Endothelial cell of umbilical vein (primary cell): ENCODE results near the gene CERS6. TPM values are rescaled to one million over a fixed set of nuclear protein-coding genes. Genes with fewer than 3 reads are reported as not detected.

Source experiments
- BruUV-seq: library from RNA; stranded (reverse); fragments of 400-500 nt; replicated peaks from 2 replicates; lab custom pipeline; 2021; lab: Mats Ljungman, UMichigan
- CTCF ChIA-PET: fragments of 300-600, 350-600 bp; sonication (Branson Sonifier 250); formaldehyde crosslinking; loops from one replicate; lab custom pipeline; 2021; ENCODE audit warnings: antibody characterized with exemption, inconsistent platforms; lab: Charles Lee
- POLR2A ChIA-PET: fragments of 300-600, 350-600 bp; sonication (Branson Sonifier 250); formaldehyde crosslinking; loops from one replicate; lab custom pipeline; 2021; ENCODE audit warnings: antibody characterized with exemption, inconsistent platforms; lab: Charles Lee
- DNase-seq: peaks from one replicate; pipeline ENCODE4 v3.0.0-alpha.2; 2011; ENCODE audit warnings: low read depth, low spot score
- FAIRE-seq: peaks from 2 replicates; lab custom pipeline; 2011; peaks lifted over from hg19 to GRCh38; lab: Jason Lieb, UNC
- H2AFZ ChIP-seq: 2 replicates; pipeline ENCODE4 v1.6.0; 2012; ENCODE audit warnings: low read depth, low read length, control low read depth, inconsistent platforms
- H3K27ac ChIP-seq: 2 replicates; pipeline ENCODE4 v1.5.1; 2011; ENCODE audit warnings: low read depth, mild to moderate bottlenecking, control low read depth, low read length, moderate library complexity; ENCODE audit not compliant: insufficient read depth
- H3K27me3 ChIP-seq, 2 experiments: 2 replicates each; pipeline versions ENCODE4 v1.6.0 to v1.6.1; 2011; ENCODE audit warnings: low read length in 2 of 2, mixed read lengths in 1 of 2; ENCODE audit not compliant: control insufficient read depth in 2 of 2, insufficient read depth in 2 of 2
- H3K36me3 ChIP-seq, 2 experiments: 2 replicates in 1 of 2; 3 replicates in 1 of 2; pipeline ENCODE4 v1.5.1; 2011; ENCODE audit warnings: low read length in 2 of 2, mild to moderate bottlenecking in 1 of 2, moderate library complexity in 1 of 2; ENCODE audit not compliant: control insufficient read depth in 2 of 2, insufficient read depth in 2 of 2; ENCODE audit errors: extremely low read depth in 1 of 2
- H3K4me1 ChIP-seq: 3 replicates; pipeline ENCODE4 v1.5.1; 2011; ENCODE audit warnings: mild to moderate bottlenecking, low read length; ENCODE audit not compliant: control insufficient read depth, insufficient read depth; ENCODE audit errors: extremely low read depth
- H3K4me2 ChIP-seq: 2 replicates; pipeline ENCODE4 v1.6.1; 2011; ENCODE audit warnings: low read length, control low read depth, mixed read lengths; ENCODE audit not compliant: insufficient read depth
- H3K4me3 ChIP-seq, 3 experiments: fragments of 200-600 bp in 1 of 3; sonication (generic), shearing (Covaris generic) in 1 of 3; replicated peaks in 1 of 3; 2 replicates each; pipeline ENCODE4 v1.5.1; 2011 to 2016; ENCODE audit warnings: control low read depth in 3 of 3, low read length in 3 of 3, mild to moderate bottlenecking in 2 of 3, inconsistent platforms in 1 of 3, low read depth in 1 of 3, moderate library complexity in 1 of 3; ENCODE audit not compliant: insufficient read depth in 1 of 3
- H3K79me2 ChIP-seq: 2 replicates; pipeline ENCODE4 v1.6.0; 2012; ENCODE audit warnings: low read length, inconsistent platforms; ENCODE audit not compliant: control insufficient read depth, insufficient read depth
- H3K9ac ChIP-seq: replicated peaks from 2 replicates; pipeline ENCODE3; 2011; ENCODE audit warnings: low read length, control low read depth; ENCODE audit not compliant: insufficient read depth; ENCODE audit errors: extremely low read depth
- H3K9me1 ChIP-seq: replicated peaks from 3 replicates; pipeline ENCODE4 v1.6.0; 2011; ENCODE audit warnings: mild to moderate bottlenecking, low read length; ENCODE audit not compliant: control insufficient read depth, insufficient read depth; ENCODE audit errors: extremely low read depth
- H3K9me3 ChIP-seq: replicated peaks from 2 replicates; pipeline ENCODE4 v1.5.1; 2012; ENCODE audit warnings: low read length, inconsistent platforms; ENCODE audit not compliant: control insufficient read depth, insufficient read depth
- H4K20me1 ChIP-seq: replicated peaks from 2 replicates; pipeline ENCODE3; 2011; ENCODE audit warnings: mild to moderate bottlenecking, low read length; ENCODE audit not compliant: control insufficient read depth, insufficient read depth; ENCODE audit errors: extremely low read depth
- EZH2 ChIP-seq: IDR thresholded peaks from 2 replicates; pipeline ENCODE4 v1.6.1; 2012; ENCODE audit warnings: borderline replicate concordance, low read depth, mild to moderate bottlenecking, moderate library complexity, low read length, inconsistent platforms; ENCODE audit not compliant: severe bottlenecking
- FOS ChIP-seq: IDR thresholded peaks from 2 replicates; pipeline ENCODE4 v1.6.1; 2011; ENCODE audit warnings: mild to moderate bottlenecking, low read length, moderate library complexity, borderline replicate concordance; ENCODE audit not compliant: insufficient read depth
- GATA2 ChIP-seq: IDR thresholded peaks from 2 replicates; pipeline ENCODE4 v1.7.0; 2011; ENCODE audit warnings: low read depth, mild to moderate bottlenecking, moderate library complexity, mixed read lengths, low read length; ENCODE audit not compliant: insufficient read length, insufficient read depth
- JUN ChIP-seq: IDR thresholded peaks from 2 replicates; pipeline ENCODE4 v1.6.1; 2011; ENCODE audit warnings: borderline replicate concordance, low read depth; ENCODE audit not compliant: insufficient read length, insufficient read depth
- MYC ChIP-seq: IDR thresholded peaks from one replicate; pipeline ENCODE4 v1.6.1; 2011; ENCODE audit warnings: mild to moderate bottlenecking, low read depth, low read length
- dilution Hi-C: fragments of 300-500 bp; cut with MboI; formaldehyde crosslinking; loops from one replicate; pipeline ENCODE4 v1.15.0; 2019; ENCODE audit warnings: low sequenced_read_pairs; ENCODE audit not compliant: extremely low pct_ligation_motif_present
- intact Hi-C: fragments of 100-400 bp; cut with micrococcal nuclease; formaldehyde crosslinking; loops from one replicate; pipeline ENCODE4 v1.10.0; 2022
- polyA plus RNA-seq, 4 experiments: library from polyadenylated mRNA; depleted of rRNA in 3 of 4; stranded (reverse) in 3 of 4; unstranded in 1 of 4; fragments of >200 nt; gene quantifications; 2 replicates each; pipeline versions ENCODE4 v1.2.1 to v1.2.3, GENCODE V29; 2011 to 2012; ENCODE audit warnings: missing spikeins in 1 of 4
- total RNA-seq: library from RNA; stranded (reverse); gene quantifications from 2 replicates; pipeline ENCODE4 v1.2.3, GENCODE V29; 2021
- TF ChIP-seq, protein P1 (sequence below): IDR thresholded peaks from 2 replicates; pipeline ENCODE4 v1.6.1; 2011; ENCODE audit not compliant: insufficient read depth, insufficient read length
- TF ChIP-seq, protein P2 (sequence below), 2 donors: IDR thresholded peaks; 1 replicate in 1 of 2; 2 replicates in 1 of 2; pipeline ENCODE4 v1.5.1; 2011; ENCODE audit warnings: low read length in 2 of 2, mild to moderate bottlenecking in 2 of 2, moderate library complexity in 2 of 2, control low read depth in 1 of 2, inconsistent platforms in 1 of 2, low read depth in 1 of 2; ENCODE audit not compliant: insufficient read depth in 1 of 2; ENCODE audit errors: extremely low read depth in 1 of 2

CERS6 gene
- total and polyA plus RNA-seq, 2 donors (not counting 3 experiments of a cell fraction or from before 2014, with no cell fraction given) = 2.7 to 11.7 TPM

DNA sequence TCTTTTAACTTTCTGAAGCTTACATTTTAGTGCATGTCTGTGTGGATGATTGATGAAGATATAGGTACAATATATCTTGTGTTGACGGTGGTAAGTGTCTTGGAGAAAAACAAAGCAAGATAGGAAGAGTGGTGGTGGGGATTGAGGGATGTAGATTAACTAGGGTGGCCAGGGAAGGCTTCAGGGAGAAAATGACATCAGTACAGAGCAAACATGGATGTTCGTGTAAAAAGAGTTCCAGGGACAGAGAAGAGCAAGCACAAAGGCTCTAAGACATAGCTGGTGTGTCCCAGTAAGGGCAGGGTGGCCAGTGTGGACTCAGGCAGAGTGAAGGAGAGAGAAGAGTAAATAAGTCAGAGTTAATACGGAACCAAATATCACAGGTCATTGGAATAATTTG lies 2.7 kb upstream of the CERS6 start:
- no peaks in the 10 kb centered on the region for H3K9me3 ChIP-seq
- H3K4me1 ChIP-seq = peaks cover 10% of the 10 kb centered on the region
- H3K36me3 ChIP-seq = no peaks in the 10 kb centered on the region
- no peak overlapping the region for H3K9ac ChIP-seq
- H3K9me1 ChIP-seq = no peaks in the 10 kb centered on the region
- H2AFZ ChIP-seq = no peak overlapping the region
- H4K20me1 ChIP-seq = no peaks in the 10 kb centered on the region
- dilution Hi-C loops (no loop called here), intact Hi-C loops (no loop called here)
- TF ChIP-seq EZH2 (no peak), FOS (no peak), JUN (no peak), GATA2 (no peak), MYC (no peak)
- TF ChIP-seq, protein P1, sequence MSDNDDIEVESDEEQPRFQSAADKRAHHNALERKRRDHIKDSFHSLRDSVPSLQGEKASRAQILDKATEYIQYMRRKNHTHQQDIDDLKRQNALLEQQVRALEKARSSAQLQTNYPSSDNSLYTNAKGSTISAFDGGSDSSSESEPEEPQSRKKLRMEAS = no peak
- TF ChIP-seq, protein P2, sequence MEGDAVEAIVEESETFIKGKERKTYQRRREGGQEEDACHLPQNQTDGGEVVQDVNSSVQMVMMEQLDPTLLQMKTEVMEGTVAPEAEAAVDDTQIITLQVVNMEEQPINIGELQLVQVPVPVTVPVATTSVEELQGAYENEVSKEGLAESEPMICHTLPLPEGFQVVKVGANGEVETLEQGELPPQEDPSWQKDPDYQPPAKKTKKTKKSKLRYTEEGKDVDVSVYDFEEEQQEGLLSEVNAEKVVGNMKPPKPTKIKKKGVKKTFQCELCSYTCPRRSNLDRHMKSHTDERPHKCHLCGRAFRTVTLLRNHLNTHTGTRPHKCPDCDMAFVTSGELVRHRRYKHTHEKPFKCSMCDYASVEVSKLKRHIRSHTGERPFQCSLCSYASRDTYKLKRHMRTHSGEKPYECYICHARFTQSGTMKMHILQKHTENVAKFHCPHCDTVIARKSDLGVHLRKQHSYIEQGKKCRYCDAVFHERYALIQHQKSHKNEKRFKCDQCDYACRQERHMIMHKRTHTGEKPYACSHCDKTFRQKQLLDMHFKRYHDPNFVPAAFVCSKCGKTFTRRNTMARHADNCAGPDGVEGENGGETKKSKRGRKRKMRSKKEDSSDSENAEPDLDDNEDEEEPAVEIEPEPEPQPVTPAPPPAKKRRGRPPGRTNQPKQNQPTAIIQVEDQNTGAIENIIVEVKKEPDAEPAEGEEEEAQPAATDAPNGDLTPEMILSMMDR (IDR thresholded peaks at IDR 0.05; ENCODE audit: extremely low read depth in 1 of 2, insufficient read depth in 1 of 2, low read depth in 1 of 2, low read length in 2 of 2) = no peak
- no peak overlapping the region for H3K4me2 ChIP-seq
- no peaks in the 10 kb centered on the region for H3K79me2 ChIP-seq
- no peak overlapping the region for H3K4me3 ChIP-seq
- H3K27me3 ChIP-seq = no peaks in the 10 kb centered on the region
- FAIRE-seq (no peak), DNase-seq (no peak)
- POLR2A ChIA-PET = no interaction called here
- BruUV-seq = no TSS peak
- H3K27ac ChIP-seq = no peak overlapping the region
- CTCF ChIA-PET = no interaction called here
